Measurements from ENCODE around the gene HOXA7.
A peak's percentile ranks its signal among the peaks of the same experiment; 100 is the strongest.

HOXA7 gene

GRCh38 chr7:27133409-27134231 lies 22.9 kb downstream of the HOXA7 start:
- no peak for DNase-seq (ENCODE audit: low read depth)

GRCh38 chr7:27132978-27133377 lies 23.5 kb downstream of the HOXA7 start:
- DNase-seq (ENCODE audit: low read depth), result no peak

GRCh38 chr7:27132214-27132613 lies 24.3 kb downstream of the HOXA7 start:
- DNase-seq (ENCODE audit: low read depth), result no peak

- DNase-seq (ENCODE audit: low read depth), result no peak
Observed at GRCh38 chr7:27131390-27131819, 25.1 kb downstream of the HOXA7 start.

- DNase-seq (ENCODE audit: low read depth), result peak; percentile 64
Observed at GRCh38 chr7:27130540-27131389, 25.7 kb downstream of the HOXA7 start, which contains the start of gene HOXA4. TSS of gene HOXA4 (minus strand) at chr7:27130757. CDS start at chr7:27130733, 24 bp downstream.

- DNase-seq (ENCODE audit: low read depth), result no peak
Observed at GRCh38 chr7:27129729-27130539, 26.5 kb downstream of the HOXA7 start.

- no peak for DNase-seq (ENCODE audit: low read depth)
Observed at GRCh38 chr7:27128776-27129728, 27.4 kb downstream of the HOXA7 start.

- no peak for DNase-seq (ENCODE audit: low read depth)
Observed at GRCh38 chr7:27128034-27128433, 28.4 kb downstream of the HOXA7 start.

- DNase-seq (ENCODE audit: low read depth), result no peak
Observed at GRCh38 chr7:27126596-27127327, 29.7 kb downstream of the HOXA7 start.

GRCh38 chr7:27125986-27126394 lies 30.5 kb downstream of the HOXA7 start:
- no peak for DNase-seq (ENCODE audit: low read depth)

GRCh38 chr7:27124902-27125689 lies 31.4 kb downstream of the HOXA7 start:
- DNase-seq (ENCODE audit: low read depth), result no peak

GRCh38 chr7:27124096-27124901 lies 32.2 kb downstream of the HOXA7 start:
- no peak for DNase-seq (ENCODE audit: low read depth)

GRCh38 chr7:27123477-27124053 lies 32.9 kb downstream of the HOXA7 start:
- no peak for DNase-seq (ENCODE audit: low read depth)

GRCh38 chr7:27123007-27123476 lies 33.4 kb downstream of the HOXA7 start:
- DNase-seq (ENCODE audit: low read depth), result no peak

- DNase-seq (ENCODE audit: low read depth), result no peak
Observed at GRCh38 chr7:27122077-27122910, 34.2 kb downstream of the HOXA7 start.

- DNase-seq (ENCODE audit: low read depth), result no peak
Observed at GRCh38 chr7:27121684-27122076, 34.8 kb downstream of the HOXA7 start.

- no peak for DNase-seq (ENCODE audit: low read depth)
Observed at GRCh38 chr7:27119412-27119911, 37.0 kb downstream of the HOXA7 start.

All from activated T-helper 9 cell treated with anti-CD3 and anti-CD28 coated beads, Interleukin-2, amount 50 U/mL, for 16 hours (primary cell).